Smooth muscle cell (in vitro differentiated cells): ENCODE results near the gene TFRC. TPM values are rescaled to one million over a fixed set of nuclear protein-coding genes. Genes with fewer than 3 reads are reported as not detected.
"Not testable (repeated sequence)": the region's sequence is repeated elsewhere in the genome, so short reads cannot be mapped to it uniquely, and the experiment has no call there.

Experiments used
- DNase-seq: peaks from one replicate; lab custom pipeline; 2025; ENCODE audit not compliant: unreplicated experiment; lab: John Stamatoyannopoulos, UW
- H2AFZ ChIP-seq: fragments of 200-600 bp; sonication (generic); 2 replicates; pipeline ENCODE4 v1.6.0; 2016; ENCODE audit warnings: antibody characterized with exemption, low read depth, mild to moderate bottlenecking
- H3F3A ChIP-seq: fragments of 200-600 bp; sonication (generic); 2 replicates; pipeline ENCODE4 v1.6.0; 2017; ENCODE audit warnings: antibody characterized with exemption, low read depth
- H3K27ac ChIP-seq: fragments of 200-600 bp; sonication (generic); 2 replicates; pipeline ENCODE4 v1.5.1; 2016; ENCODE audit warnings: low read depth, mild to moderate bottlenecking
- H3K27me3 ChIP-seq: fragments of 200-600 bp; sonication (generic); 2 replicates; pipeline ENCODE4 v1.6.1; 2016; ENCODE audit warnings: low read depth, mild to moderate bottlenecking
- H3K36me3 ChIP-seq: fragments of 200-600 bp; sonication (generic); 2 replicates; pipeline ENCODE4 v1.5.1; 2016; ENCODE audit warnings: low read depth
- H3K4me1 ChIP-seq: fragments of 200-600 bp; sonication (generic); 2 replicates; pipeline ENCODE4 v1.5.1; 2016; ENCODE audit warnings: low read depth
- H3K4me2 ChIP-seq: fragments of 200-600 bp; sonication (generic); 2 replicates; pipeline ENCODE4 v1.6.0; 2016; ENCODE audit warnings: mild to moderate bottlenecking
- H3K4me3 ChIP-seq: fragments of 200-600 bp; sonication (generic); 2 replicates; pipeline ENCODE4 v1.5.1; 2016; ENCODE audit warnings: mild to moderate bottlenecking
- H3K79me2 ChIP-seq: fragments of 200-600 bp; sonication (generic); 2 replicates; pipeline ENCODE4 v1.6.0; 2016; ENCODE audit warnings: low read depth, mild to moderate bottlenecking
- H3K9ac ChIP-seq: fragments of 200-600 bp; sonication (generic); 2 replicates; pipeline ENCODE4 v1.6.0; 2016; ENCODE audit warnings: low read depth
- H3K9me3 ChIP-seq: fragments of 200-600 bp; sonication (generic); replicated peaks from 2 replicates; pipeline ENCODE4 v1.5.1; 2016; ENCODE audit warnings: low read depth
- H4K20me1 ChIP-seq: fragments of 200-600 bp; sonication (generic); 2 replicates; pipeline ENCODE4 v1.6.0; 2016; ENCODE audit warnings: low read depth
- CTCF ChIP-seq: fragments of 200-600 bp; sonication (generic); IDR thresholded peaks from 2 replicates; pipeline ENCODE4 v1.5.1; 2017; ENCODE audit warnings: borderline replicate concordance, mild to moderate bottlenecking, antibody characterized with exemption; ENCODE audit not compliant: insufficient read depth, poor library complexity, severe bottlenecking
- WGBS: methylation state at CpG from one replicate; pipeline ENCODE4 v1.1.7; 2016; ENCODE audit warnings: low lambda C conversion rate; 5-methylcytosine and 5-hydroxymethylcytosine counted together
- polyA plus RNA-seq: library from polyadenylated mRNA; unstranded; fragments of >200 nt; fragmentation: Nextera tagmentation; extraction: Ambion mirVana; gene quantifications from 2 replicates; pipeline ENCODE4 v1.2.1, GENCODE V29; 2016
- total RNA-seq: library from RNA; depleted of rRNA; stranded (reverse); fragments of >200 nt; gene quantifications from 2 replicates; pipeline ENCODE4 v1.2.3, GENCODE V29; 2014

TFRC gene
- total and polyA plus RNA-seq, 2 experiments from 2014 or later, result 22.1 to 39.0 TPM

- H3F3A ChIP-seq, result no peaks in the 10 kb centered on the region
- H3K27ac ChIP-seq, result no peak overlapping the region
- H3K9me3 ChIP-seq, result no peaks in the 10 kb centered on the region
- H3K36me3 ChIP-seq, result peaks cover 3% of the 10 kb centered on the region
- WGBS, result 98% methylated on average over 27 of the region's 27 CpGs
- H3K4me2 ChIP-seq, result no peak overlapping the region
- no peak for TF ChIP-seq CTCF
- no peak overlapping the region for H3K9ac ChIP-seq
- no peaks in the 10 kb centered on the region for H3K27me3 ChIP-seq
- H3K4me1 ChIP-seq, result no peaks in the 10 kb centered on the region
- H2AFZ ChIP-seq, result no peak overlapping the region
- no peak for DNase-seq
- H3K79me2 ChIP-seq, result no peaks in the 10 kb centered on the region
- H4K20me1 ChIP-seq, result no peaks in the 10 kb centered on the region
- no peak overlapping the region for H3K4me3 ChIP-seq
These were observed 37.4 kb downstream of the TFRC start for GRCh38 chr3:196044513-196044912.

- Histone ChIP-seq H3K36me3 (no peaks in the 10 kb centered on the region), H3K79me2 (no peaks in the 10 kb centered on the region), H3F3A (no peaks in the 10 kb centered on the region), H2AFZ (no peak overlapping the region), H3K4me3 (no peak overlapping the region), H3K27ac (no peak overlapping the region), H3K27me3 (no peaks in the 10 kb centered on the region), H3K9ac (no peak overlapping the region), H3K9me3 (no peaks in the 10 kb centered on the region), H4K20me1 (no peaks in the 10 kb centered on the region), H3K4me2 (no peak overlapping the region), H3K4me1 (no peaks in the 10 kb centered on the region)
- TF ChIP-seq CTCF, result no peak
- DNase-seq, result no peak
- 97% methylated on average over 6 of the region's 6 CpGs for WGBS
These were observed 39.2 kb downstream of the TFRC start for GRCh38 chr3:196042673-196043072.

- Histone ChIP-seq H3K36me3 (no peaks in the 10 kb centered on the region), H3K27me3 (no peaks in the 10 kb centered on the region), H4K20me1 (no peaks in the 10 kb centered on the region), H3F3A (no peaks in the 10 kb centered on the region), H2AFZ (no peak overlapping the region), H3K27ac (no peak overlapping the region), H3K79me2 (no peaks in the 10 kb centered on the region), H3K4me2 (no peak overlapping the region), H3K4me3 (no peak overlapping the region), H3K9me3 (no peaks in the 10 kb centered on the region), H3K9ac (no peak overlapping the region), H3K4me1 (no peaks in the 10 kb centered on the region)
- no peak for DNase-seq
- no peak for TF ChIP-seq CTCF
- 94% methylated on average over 2 of the region's 2 CpGs for WGBS
These were observed 42.5 kb downstream of the TFRC start for GRCh38 chr3:196039359-196039758.

GRCh38 chr3:196026059-196026458 is 55.8 kb downstream of the TFRC start:
- H3K36me3 ChIP-seq, H3K9me3 ChIP-seq, H3K79me2 ChIP-seq, H3F3A ChIP-seq, H3K4me2 ChIP-seq, H2AFZ ChIP-seq, H3K4me1 ChIP-seq, DNase-seq, H3K9ac ChIP-seq, H3K27me3 ChIP-seq, H3K27ac ChIP-seq, H4K20me1 ChIP-seq, H3K4me3 ChIP-seq: not testable (repeated sequence)
- 21% methylated on average over 10 of the region's 10 CpGs for WGBS
- peak; percentile 45 for TF ChIP-seq CTCF
